H9 (cell line): ENCODE data around the gene ACOT8. TPM values are rescaled to one million over a fixed set of nuclear protein-coding genes. Genes with fewer than 3 reads are reported as not detected.

Source experiments
- DNase-seq: peaks from one replicate; pipeline ENCODE4 v3.0.0-alpha.2; 2017
- H2AFZ ChIP-seq: one replicate; pipeline ENCODE4 v1.6.1; 2013; ENCODE audit warnings: mild to moderate bottlenecking, low read length, control low read depth, moderate library complexity
- H2AK5ac ChIP-seq: 2 replicates; pipeline ENCODE4 v1.6.1; 2013; ENCODE audit warnings: low read length, control low read depth, mixed read lengths; ENCODE audit not compliant: insufficient read length
- H2BK120ac ChIP-seq: one replicate; pipeline ENCODE4 v1.6.1; 2013; ENCODE audit warnings: low read depth, mild to moderate bottlenecking, low read length, control low read depth, inconsistent platforms; ENCODE audit not compliant: poor library complexity, severe bottlenecking
- H2BK12ac ChIP-seq: 2 replicates; pipeline ENCODE4 v1.6.1; 2013; ENCODE audit warnings: low read length, control low read depth, mixed read lengths, low read depth; ENCODE audit not compliant: insufficient read length
- H2BK15ac ChIP-seq: 2 replicates; pipeline ENCODE4 v1.6.1; 2013; ENCODE audit warnings: low read depth, low read length, control low read depth
- H2BK20ac ChIP-seq: one replicate; pipeline ENCODE4 v1.6.1; 2013; ENCODE audit warnings: low read depth, mild to moderate bottlenecking, low read length, control low read depth, inconsistent platforms; ENCODE audit not compliant: poor library complexity, severe bottlenecking
- H2BK5ac ChIP-seq: 2 replicates; pipeline ENCODE4 v1.6.1; 2013; ENCODE audit warnings: low read length, control low read depth, mixed read lengths; ENCODE audit not compliant: insufficient read length
- H3K14ac ChIP-seq: 2 replicates; pipeline ENCODE4 v1.6.1; 2013; ENCODE audit warnings: low read length, control low read depth; ENCODE audit not compliant: insufficient read depth
- H3K18ac ChIP-seq: 2 replicates; pipeline ENCODE4 v1.6.1; 2013; ENCODE audit warnings: low read depth, mild to moderate bottlenecking, mixed read lengths, low read length, control low read depth; ENCODE audit not compliant: insufficient read length
- H3K23ac ChIP-seq: 2 replicates; pipeline ENCODE4 v1.6.1; 2013; ENCODE audit warnings: low read length, control low read depth, mixed read lengths, low read depth; ENCODE audit not compliant: insufficient read length
- H3K23me2 ChIP-seq: 2 replicates; pipeline ENCODE4 v1.6.1; 2013; ENCODE audit warnings: low read depth, mild to moderate bottlenecking, mixed read lengths, low read length, control low read depth; ENCODE audit not compliant: insufficient read length, poor library complexity, severe bottlenecking
- H3K27ac ChIP-seq: 2 replicates; pipeline ENCODE4 v1.5.1; 2013; ENCODE audit warnings: low read length, control low read depth, mixed read lengths, low read depth; ENCODE audit not compliant: insufficient read length
- H3K27me3 ChIP-seq: 2 replicates; pipeline ENCODE4 v1.6.1; 2013; ENCODE audit warnings: low read length, control low read depth, inconsistent platforms; ENCODE audit not compliant: insufficient read depth
- H3K4ac ChIP-seq: 2 replicates; pipeline ENCODE4 v1.6.1; 2013; ENCODE audit warnings: low read depth, mild to moderate bottlenecking, control low read depth, inconsistent platforms, low read length, moderate library complexity
- H3K4me1 ChIP-seq: 2 replicates; pipeline ENCODE4 v1.6.1; 2013; ENCODE audit warnings: low read length, control low read depth, inconsistent platforms; ENCODE audit not compliant: insufficient read depth
- H3K4me2 ChIP-seq: 2 replicates; pipeline ENCODE4 v1.6.1; 2013; ENCODE audit warnings: low read length, control low read depth, mixed read lengths; ENCODE audit not compliant: insufficient read length, insufficient read depth
- H3K56ac ChIP-seq: 2 replicates; pipeline ENCODE4 v1.6.1; 2013; ENCODE audit warnings: low read depth, mild to moderate bottlenecking, mixed read lengths, low read length, control low read depth; ENCODE audit not compliant: insufficient read length
- H3K79me1 ChIP-seq: 2 replicates; pipeline ENCODE4 v1.6.1; 2013; ENCODE audit warnings: low read depth, mild to moderate bottlenecking, moderate library complexity, low read length, control low read depth, inconsistent platforms; ENCODE audit not compliant: insufficient read depth, poor library complexity, severe bottlenecking
- H3K79me2 ChIP-seq: 2 replicates; pipeline ENCODE4 v1.6.1; 2013; ENCODE audit warnings: low read length, control low read depth, inconsistent platforms; ENCODE audit not compliant: insufficient read depth
- H3K9ac ChIP-seq: 2 replicates; pipeline ENCODE4 v1.6.1; 2013; ENCODE audit warnings: low read length, control low read depth, mixed read lengths; ENCODE audit not compliant: insufficient read length; ENCODE audit errors: extremely low read depth
- H3K9me3 ChIP-seq: one replicate; pipeline ENCODE4 v1.6.1; 2013; ENCODE audit warnings: low read depth, low read length, inconsistent platforms; ENCODE audit not compliant: control insufficient read depth
- H3T11ph ChIP-seq: one replicate; pipeline ENCODE4 v1.6.1; 2013; ENCODE audit warnings: mild to moderate bottlenecking, low read length, control low read depth, inconsistent platforms
- H4K20me1 ChIP-seq: one replicate; pipeline ENCODE4 v1.6.1; 2013; ENCODE audit not compliant: control insufficient read depth, insufficient read length, insufficient read depth
- H4K5ac ChIP-seq: 2 replicates; pipeline ENCODE4 v1.6.1; 2013; ENCODE audit warnings: low read depth, mild to moderate bottlenecking, mixed read lengths, low read length, control low read depth; ENCODE audit not compliant: insufficient read length
- H4K8ac ChIP-seq: replicated peaks from 2 replicates; pipeline ENCODE4 v1.6.1; 2013; ENCODE audit warnings: low read length, control low read depth, mixed read lengths, low read depth; ENCODE audit not compliant: insufficient read length
- H4K91ac ChIP-seq: 2 replicates; pipeline ENCODE4 v1.6.1; 2013; ENCODE audit warnings: low read depth, mild to moderate bottlenecking, moderate library complexity, mixed read lengths, low read length, control low read depth; ENCODE audit not compliant: insufficient read length
- H3K27ac Mint-ChIP-seq, 3 experiments: 2 replicates in 2 of 3; 3 replicates in 1 of 3; pipeline ENCODE4 v1.8.0; 2020 to 2021; ENCODE audit warnings: mixed read lengths in 3 of 3, mild to moderate bottlenecking in 1 of 3, moderate library complexity in 1 of 3
- H3K27me3 Mint-ChIP-seq: 2 replicates; pipeline ENCODE4 v1.8.0; 2021; ENCODE audit warnings: low read depth, mild to moderate bottlenecking, moderate library complexity, mixed read lengths
- H3K36me3 Mint-ChIP-seq, 3 experiments: 2 replicates in 2 of 3; 3 replicates in 1 of 3; pipeline ENCODE4 v1.8.0; 2020 to 2021; ENCODE audit warnings: low read depth in 3 of 3, mixed read lengths in 3 of 3; ENCODE audit not compliant: insufficient read depth in 1 of 3
- H3K4me1 Mint-ChIP-seq, 2 experiments: 2 replicates each; pipeline ENCODE4 v1.8.0; 2020; ENCODE audit warnings: mixed read lengths in 2 of 2
- H3K4me3 Mint-ChIP-seq, 2 experiments: 2 replicates in 1 of 2; 3 replicates in 1 of 2; pipeline ENCODE4 v1.8.0; 2020 to 2021; ENCODE audit warnings: mild to moderate bottlenecking in 2 of 2, mixed read lengths in 2 of 2, moderate library complexity in 1 of 2
- H3K9me3 Mint-ChIP-seq, 2 experiments: 2 replicates in 1 of 2; 3 replicates in 1 of 2; pipeline ENCODE4 v1.8.0; 2020; ENCODE audit warnings: mild to moderate bottlenecking in 2 of 2, mixed read lengths in 2 of 2, moderate library complexity in 1 of 2
- total RNA-seq: library from RNA; stranded (reverse); gene quantifications from 2 replicates; pipeline ENCODE4 v1.2.1, GENCODE V29; 2021
- TF ChIP-seq, protein P1 (sequence below): fragments of 200-600 bp; sonication (generic); conservative IDR thresholded peaks from 3 replicates; pipeline ENCODE4 v1.8.0; 2021; ENCODE audit warnings: antibody characterized with exemption, mild to moderate bottlenecking

ACOT8 gene
- total RNA-seq, 1 experiment from 2014 or later, result 26.7 TPM

DNA sequence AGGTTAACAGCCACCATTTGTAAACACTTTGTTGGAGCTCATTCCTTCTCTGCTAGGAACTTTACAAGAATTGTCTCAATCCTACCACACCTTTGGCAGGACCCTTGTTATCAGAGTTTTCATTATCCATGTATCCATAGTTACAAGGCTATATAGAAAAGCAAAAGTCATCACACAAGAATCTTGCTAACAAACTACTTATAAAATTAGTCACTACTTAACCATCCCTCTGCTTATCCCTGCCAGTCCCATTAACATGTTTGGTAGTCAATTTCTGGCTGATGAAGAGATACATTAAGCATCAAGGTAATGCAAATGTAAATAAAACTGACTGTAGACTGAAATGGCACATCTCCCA is 10.6 kb upstream of the ACOT8 start:
- H2BK5ac ChIP-seq, result no peak overlapping the region
- H3T11ph ChIP-seq, result no peak overlapping the region
- no peak overlapping the region for H3K9ac ChIP-seq
- no peak overlapping the region for H3K14ac ChIP-seq
- no peak overlapping the region for H3K23ac ChIP-seq
- no peak overlapping the region for H2BK20ac ChIP-seq
- no peaks in the 10 kb centered on the region for H3K79me2 ChIP-seq
- H4K5ac ChIP-seq, result no peak overlapping the region
- no peak overlapping the region for H2BK12ac ChIP-seq
- TF ChIP-seq, protein P1, sequence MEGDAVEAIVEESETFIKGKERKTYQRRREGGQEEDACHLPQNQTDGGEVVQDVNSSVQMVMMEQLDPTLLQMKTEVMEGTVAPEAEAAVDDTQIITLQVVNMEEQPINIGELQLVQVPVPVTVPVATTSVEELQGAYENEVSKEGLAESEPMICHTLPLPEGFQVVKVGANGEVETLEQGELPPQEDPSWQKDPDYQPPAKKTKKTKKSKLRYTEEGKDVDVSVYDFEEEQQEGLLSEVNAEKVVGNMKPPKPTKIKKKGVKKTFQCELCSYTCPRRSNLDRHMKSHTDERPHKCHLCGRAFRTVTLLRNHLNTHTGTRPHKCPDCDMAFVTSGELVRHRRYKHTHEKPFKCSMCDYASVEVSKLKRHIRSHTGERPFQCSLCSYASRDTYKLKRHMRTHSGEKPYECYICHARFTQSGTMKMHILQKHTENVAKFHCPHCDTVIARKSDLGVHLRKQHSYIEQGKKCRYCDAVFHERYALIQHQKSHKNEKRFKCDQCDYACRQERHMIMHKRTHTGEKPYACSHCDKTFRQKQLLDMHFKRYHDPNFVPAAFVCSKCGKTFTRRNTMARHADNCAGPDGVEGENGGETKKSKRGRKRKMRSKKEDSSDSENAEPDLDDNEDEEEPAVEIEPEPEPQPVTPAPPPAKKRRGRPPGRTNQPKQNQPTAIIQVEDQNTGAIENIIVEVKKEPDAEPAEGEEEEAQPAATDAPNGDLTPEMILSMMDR, result no peak
- no peaks in the 10 kb centered on the region for H4K20me1 ChIP-seq
- H3K4me2 ChIP-seq, result no peak overlapping the region
- no peaks in the 10 kb centered on the region for H3K9me3 Mint-ChIP-seq
- no peak overlapping the region for H2BK15ac ChIP-seq
- no peaks in the 10 kb centered on the region; the same call in 1 of the 2 replicates for H3K4me1 ChIP-seq
- no peaks in the 10 kb centered on the region for H3K27me3 ChIP-seq
- H4K91ac ChIP-seq, result no peak overlapping the region
- H3K27ac Mint-ChIP-seq, result no peak overlapping the region
- no peak overlapping the region for H3K27ac ChIP-seq
- no peak overlapping the region for H3K18ac ChIP-seq
- no peaks in the 10 kb centered on the region for H3K4me1 Mint-ChIP-seq
- no peak overlapping the region for H2BK120ac ChIP-seq
- peaks cover 0 to 4% (median 0%) of the 10 kb centered on the region in 3 experiments; a peak in 1 of 7 replicates for H3K36me3 Mint-ChIP-seq
- no peaks in the 10 kb centered on the region for H3K27me3 Mint-ChIP-seq
- no peak overlapping the region for H3K4me3 Mint-ChIP-seq
- H3K56ac ChIP-seq, result no peak overlapping the region
- H3K9me3 ChIP-seq, result no peaks in the 10 kb centered on the region
- H4K8ac ChIP-seq, result no peak overlapping the region
- DNase-seq, result no peak
- no peaks in the 10 kb centered on the region for H3K23me2 ChIP-seq
- H3K4ac ChIP-seq, result no peak overlapping the region
- H2AFZ ChIP-seq, result no peak overlapping the region
- H2AK5ac ChIP-seq, result no peak overlapping the region
- H3K79me1 ChIP-seq, result no peaks in the 10 kb centered on the region
